WTC11 (cell line): ENCODE results near the gene HDAC8. TPM values are rescaled to one million over a fixed set of nuclear protein-coding genes. Genes with fewer than 3 reads are reported as not detected.

Experiments used
- ATAC-seq: fragments of 200-7000 bp; cut with Tn5 transposase; 2 replicates; pipeline ENCODE4 v1.10.0; 2021; ENCODE audit warnings: mild to moderate bottlenecking, moderate library complexity
- CTCF ChIA-PET: fragments of 300-600 bp; sonication (Branson Sonifier 250); formaldehyde crosslinking; loops from one replicate; lab custom pipeline; 2021; ENCODE audit warnings: antibody characterized with exemption; lab: Charles Lee
- POLR2A ChIA-PET: fragments of 350-600 bp; sonication (Branson Sonifier 250); formaldehyde crosslinking; loops from one replicate; lab custom pipeline; 2021; ENCODE audit warnings: antibody characterized with exemption; lab: Charles Lee
- DNase-seq: peaks from one replicate; pipeline ENCODE4 v3.0.0; 2021; ENCODE audit warnings: low spot score
- H3K27ac Mint-ChIP-seq: 2 replicates; pipeline ENCODE4 v1.8.0; 2021; ENCODE audit warnings: mixed read lengths
- H3K27me3 Mint-ChIP-seq: 2 replicates; pipeline ENCODE4 v1.8.0; 2021; ENCODE audit warnings: low read depth, mild to moderate bottlenecking, moderate library complexity, mixed read lengths
- H3K36me3 Mint-ChIP-seq: 2 replicates; pipeline ENCODE4 v1.8.0; 2021; ENCODE audit warnings: mixed read lengths
- H3K4me1 Mint-ChIP-seq: 2 replicates; pipeline ENCODE4 v1.8.0; 2022; ENCODE audit warnings: mixed read lengths
- H3K4me3 Mint-ChIP-seq: 2 replicates; pipeline ENCODE4 v1.8.0; 2021; ENCODE audit warnings: mild to moderate bottlenecking, moderate library complexity, mixed read lengths
- H3K9me3 Mint-ChIP-seq: 2 replicates; pipeline ENCODE4 v1.8.0; 2021; ENCODE audit warnings: mixed read lengths
- CBFB ChIP-seq: sonication (generic); formaldehyde crosslinking; IDR thresholded peaks from 2 replicates; pipeline ENCODE4 v1.8.1; 2022; ENCODE audit warnings: mild to moderate bottlenecking, low read depth, missing genetic modification reagents
- CDX4 ChIP-seq: fragments of 250-450 bp; sonication (Bioruptor Pico); IDR thresholded peaks from 2 replicates; pipeline ENCODE4 v1.9.0; 2021; ENCODE audit warnings: moderate library complexity, mild to moderate bottlenecking, inconsistent platforms, borderline replicate concordance
- CREB1 ChIP-seq: sonication (generic); formaldehyde crosslinking; IDR thresholded peaks from 2 replicates; pipeline ENCODE4 v1.8.0; 2023; ENCODE audit warnings: mild to moderate bottlenecking, missing genetic modification reagents
- E2F5 ChIP-seq: sonication (generic); formaldehyde crosslinking; IDR thresholded peaks from 2 replicates; pipeline ENCODE4 v1.8.1; 2022; ENCODE audit warnings: mild to moderate bottlenecking, moderate library complexity, missing genetic modification reagents
- FOXP4 ChIP-seq: sonication (generic); formaldehyde crosslinking; IDR thresholded peaks from 2 replicates; pipeline ENCODE4 v1.8.0; 2022; ENCODE audit warnings: mild to moderate bottlenecking, missing genetic modification reagents
- JAZF1 ChIP-seq: fragments of 250-450 bp; sonication (Bioruptor Pico); IDR thresholded peaks from 2 replicates; pipeline ENCODE4 v1.9.0; 2021; ENCODE audit warnings: moderate library complexity, mild to moderate bottlenecking, inconsistent platforms
- MXD4 ChIP-seq: fragments of 250-450 bp; sonication (Bioruptor Pico); IDR thresholded peaks from 2 replicates; pipeline ENCODE4 v1.8.0; 2021; ENCODE audit warnings: mild to moderate bottlenecking, moderate library complexity, borderline replicate concordance
- OVOL2 ChIP-seq: fragments of 250-450 bp; sonication (Bioruptor Pico); IDR thresholded peaks from 2 replicates; pipeline ENCODE4 v1.9.0; 2021; ENCODE audit warnings: mild to moderate bottlenecking, borderline replicate concordance
- PREB ChIP-seq: sonication (generic); formaldehyde crosslinking; IDR thresholded peaks from 2 replicates; pipeline ENCODE4 v1.8.1; 2022; ENCODE audit warnings: mild to moderate bottlenecking, missing genetic modification reagents, moderate library complexity, borderline replicate concordance
- STAT6 ChIP-seq: sonication (generic); formaldehyde crosslinking; conservative IDR thresholded peaks from 2 replicates; pipeline ENCODE4 v1.8.1; 2023; ENCODE audit warnings: mild to moderate bottlenecking, low read depth, missing genetic modification reagents, moderate library complexity
- USF1 ChIP-seq: sonication (generic); formaldehyde crosslinking; IDR thresholded peaks from 2 replicates; pipeline ENCODE4 v1.8.0; 2022; ENCODE audit warnings: mild to moderate bottlenecking, missing genetic modification reagents
- ZNF263 ChIP-seq: sonication (generic); formaldehyde crosslinking; IDR thresholded peaks from 2 replicates; pipeline ENCODE4 v1.8.1; 2022; ENCODE audit warnings: low read depth, mild to moderate bottlenecking, moderate library complexity, missing genetic modification reagents
- ZNF317 ChIP-seq: sonication (generic); formaldehyde crosslinking; IDR thresholded peaks from 2 replicates; pipeline ENCODE4 v1.8.1; 2023; ENCODE audit warnings: low read depth, mild to moderate bottlenecking, moderate library complexity, missing genetic modification reagents, borderline replicate concordance
- ZNF423 ChIP-seq: fragments of 250-450 bp; sonication (Bioruptor Pico); IDR thresholded peaks from 2 replicates; pipeline ENCODE4 v2.1.2; 2022; ENCODE audit warnings: mild to moderate bottlenecking, moderate library complexity
- ZSCAN18 ChIP-seq: fragments of 250-450 bp; sonication (Bioruptor Pico); IDR thresholded peaks from 2 replicates; pipeline ENCODE4 v2.1.2; 2022; ENCODE audit warnings: mild to moderate bottlenecking, moderate library complexity
- total RNA-seq: library from RNA; stranded (reverse); gene quantifications from 3 replicates; pipeline ENCODE4 v1.2.3, GENCODE V29; 2021

HDAC8 gene
- total RNA-seq, 1 experiment from 2014 or later = 22.5 TPM

GRCh38 chrX:72395237-72395636, 177.4 kb downstream of the HDAC8 start:
- no peak for ATAC-seq
- POLR2A ChIA-PET = no interaction called here

More at GRCh38 chrX:72395237-72395636, 177.4 kb downstream of the HDAC8 start:
- no peaks in the 10 kb centered on the region for H3K27me3 Mint-ChIP-seq
- H3K27ac Mint-ChIP-seq = no peak overlapping the region; the same call in 1 of the 2 replicates
- CTCF ChIA-PET = interaction anchor here (1.2 kb wide), 2 partner anchors 49 to 98 kb away, joined by 3 to 5 read pairs; no protein-coding TSS in a partner anchor
- TF ChIP-seq ZNF423 (CRISPR knock-in tag) (no peak), FOXP4 (CRISPR knock-in tag) (no peak), CREB1 (CRISPR knock-in tag) (no peak), JAZF1 (CRISPR knock-in tag) (no peak), CBFB (CRISPR knock-in tag) (no peak), ZNF263 (CRISPR knock-in tag) (no peak), E2F5 (CRISPR knock-in tag) (no peak), MXD4 (CRISPR knock-in tag) (no peak), ZNF317 (CRISPR knock-in tag) (no peak), STAT6 (CRISPR knock-in tag) (no peak), OVOL2 (CRISPR knock-in tag) (no peak), ZSCAN18 (CRISPR knock-in tag) (no peak), CDX4 (CRISPR knock-in tag) (no peak), USF1 (CRISPR knock-in tag) (no peak), PREB (CRISPR knock-in tag) (no peak)
- no peak for DNase-seq
- no peaks in the 10 kb centered on the region for H3K36me3 Mint-ChIP-seq
- no peaks in the 10 kb centered on the region for H3K9me3 Mint-ChIP-seq
- peaks cover 36% of the 10 kb centered on the region for H3K4me1 Mint-ChIP-seq
- no peak overlapping the region for H3K4me3 Mint-ChIP-seq
